ENCODE results near the gene DNAJC1. TPM values are rescaled to one million over a fixed set of nuclear protein-coding genes. Genes with fewer than 3 reads are reported as not detected.

Gene DNAJC1
- total and polyA plus RNA-seq, 2 donors (not counting 3 experiments of a cell fraction or from before 2014, with no cell fraction given), result 11.2 to 19.7 TPM

GRCh38 chr10:21981118-21981517 is 22.4 kb downstream of the DNAJC1 start:
- Histone ChIP-seq H3K36me3 (ENCODE audit: control insufficient read depth in 2 of 2, extremely low read depth in 1 of 2, insufficient read depth in 2 of 2, low read length in 2 of 2) (no peaks in the 10 kb centered on the region), H3K79me2 (ENCODE audit: control insufficient read depth, insufficient read depth, low read length) (peaks cover 11% of the 10 kb centered on the region), H3K4me2 (ENCODE audit: insufficient read depth, low read length) (no peak overlapping the region), H3K27me3 (ENCODE audit: control insufficient read depth in 2 of 2, insufficient read depth in 2 of 2, low read length in 2 of 2) (no peaks in the 10 kb centered on the region), H3K4me1 (ENCODE audit: control insufficient read depth, extremely low read depth, insufficient read depth, low read length) (peaks cover 12% of the 10 kb centered on the region), H4K20me1 (replicated peaks; ENCODE audit: control insufficient read depth, extremely low read depth, insufficient read depth, low read length) (no peaks in the 10 kb centered on the region), H3K9ac (replicated peaks; ENCODE audit: extremely low read depth, insufficient read depth, low read length) (no peak overlapping the region), H3K9me3 (replicated peaks; ENCODE audit: control insufficient read depth, insufficient read depth, low read length) (no peaks in the 10 kb centered on the region), H2AFZ (ENCODE audit: low read depth, low read length) (no peak overlapping the region), H3K4me3 (replicated peaks in 1 of 3; ENCODE audit: insufficient read depth in 1 of 3, low read depth in 1 of 3, low read length in 3 of 3) (no peak overlapping the region), H3K27ac (ENCODE audit: insufficient read depth, low read depth, low read length) (no peak overlapping the region), H3K9me1 (replicated peaks; ENCODE audit: control insufficient read depth, extremely low read depth, insufficient read depth, low read length) (no peaks in the 10 kb centered on the region)
- no peak for TF ChIP-seq GATA2 (IDR thresholded peaks at IDR 0.05; ENCODE audit: insufficient read depth, insufficient read length, low read depth, low read length)
- no peak for TF ChIP-seq JUN (IDR thresholded peaks at IDR 0.05; ENCODE audit: borderline replicate concordance, insufficient read depth, insufficient read length, low read depth)
- no peak for TF ChIP-seq POLR2A (IDR thresholded peaks at IDR 0.05; ENCODE audit: low read depth, low read length)
- TF ChIP-seq CTCF (IDR thresholded peaks at IDR 0.05; ENCODE audit: extremely low read depth in 1 of 2, insufficient read depth in 1 of 2, low read depth in 1 of 2, low read length in 2 of 2), result no peak
- TF ChIP-seq MYC (IDR thresholded peaks at IDR 0.05; ENCODE audit: low read depth, low read length), result no peak
- TF ChIP-seq EZH2 (IDR thresholded peaks at IDR 0.05; ENCODE audit: borderline replicate concordance, low read depth, low read length, severe bottlenecking), result no peak
- no peak for TF ChIP-seq FOS (IDR thresholded peaks at IDR 0.05; ENCODE audit: borderline replicate concordance, insufficient read depth, low read length)
- no peak for TF ChIP-seq POLR2AphosphoS5 (IDR thresholded peaks at IDR 0.05; ENCODE audit: insufficient read depth, low read depth, low read length)
- TF ChIP-seq MAX (IDR thresholded peaks at IDR 0.05; ENCODE audit: insufficient read depth, insufficient read length), result no peak
- CTCF ChIA-PET, result no interaction called here
- intact Hi-C loops (cut with micrococcal nuclease), result no loop called here
- POLR2A ChIA-PET, result no interaction called here
- FAIRE-seq, result no peak
- BruUV-seq (replicated peaks), result no TSS peak
- no peak for DNase-seq (ENCODE audit: low read depth, low spot score)
- dilution Hi-C loops (cut with MboI; ENCODE audit: extremely low pct_ligation_motif_present, low sequenced_read_pairs), result no loop called here

Measured in endothelial cell of umbilical vein (primary cell).